Activated CD8-positive, alpha-beta T cell treated with anti-CD3 and anti-CD28 coated beads, Interleukin-2, amount 10 ng/mL, durations not matched to agents 7 days and 5 days (primary cell): ENCODE data around the gene ERBB3. TPM values are rescaled to one million over a fixed set of nuclear protein-coding genes. Genes with fewer than 3 reads are reported as not detected.

ENCODE experiments used
- ATAC-seq: fragments of 150-1000 bp; cut with Tn5 transposase; one replicate; pipeline ENCODE4 v1.10.0; 2021; ENCODE audit warnings: moderate library complexity
- CTCF ChIA-PET: fragments of 350-600 bp; sonication (Branson Sonifier 250); formaldehyde crosslinking; loops from one replicate; lab custom pipeline; 2021; ENCODE audit warnings: antibody characterized with exemption; lab: Charles Lee
- POLR2A ChIA-PET: fragments of 350-600 bp; sonication (Branson Sonifier 250); formaldehyde crosslinking; loops from one replicate; lab custom pipeline; 2021; ENCODE audit warnings: antibody characterized with exemption; lab: Charles Lee
- DNase-seq: peaks from one replicate; pipeline ENCODE4 v3.0.0-alpha.2; 2020
- H3K27ac Mint-ChIP-seq: one replicate; pipeline ENCODE4 v1.8.0; 2021; ENCODE audit warnings: mild to moderate bottlenecking, mixed read lengths
- H3K27me3 Mint-ChIP-seq: one replicate; pipeline ENCODE4 v1.8.0; 2021; ENCODE audit warnings: low read depth, mixed read lengths
- H3K36me3 Mint-ChIP-seq: one replicate; pipeline ENCODE4 v1.8.0; 2021; ENCODE audit warnings: low read depth, mixed read lengths
- H3K4me1 Mint-ChIP-seq: one replicate; pipeline ENCODE4 v1.8.0; 2021; ENCODE audit warnings: low read depth, mixed read lengths
- H3K4me3 Mint-ChIP-seq: one replicate; pipeline ENCODE4 v1.8.0; 2021; ENCODE audit warnings: mild to moderate bottlenecking, mixed read lengths
- H3K9me3 Mint-ChIP-seq: one replicate; pipeline ENCODE4 v1.8.0; 2022; ENCODE audit warnings: mixed read lengths; ENCODE audit not compliant: insufficient read depth
- total RNA-seq, 2 experiments: library from RNA; stranded (reverse); gene quantifications; one replicate each; pipeline ENCODE4 v1.2.3, GENCODE V29; 2021

Gene ERBB3
- total RNA-seq, 2 experiments from 2014 or later: 5.4 to 5.9 TPM

DNA sequence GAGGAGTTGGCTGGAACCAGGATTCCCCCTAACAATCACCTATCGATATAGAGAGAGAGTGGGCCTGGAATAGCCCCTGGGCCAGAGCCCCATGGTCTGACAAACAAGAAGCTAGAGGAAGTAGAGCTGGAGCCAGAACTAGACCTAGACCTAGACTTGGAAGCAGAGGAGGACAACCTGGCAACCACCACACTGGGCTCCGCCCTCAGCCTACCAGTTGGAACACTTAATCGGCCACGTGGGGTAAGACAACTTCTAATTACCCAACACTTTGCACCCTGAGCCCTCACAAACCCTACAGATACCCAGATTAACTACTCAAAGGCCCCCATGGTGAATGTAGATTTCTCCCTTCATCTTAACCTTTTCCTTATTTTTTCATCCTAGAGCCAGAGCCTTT, 19.8 kb downstream of the ERBB3 start:
- DNase-seq (no peak), ATAC-seq (no peak)
- Mint-ChIP-seq H3K27ac (peak overlapping the region; percentile 6), H3K9me3 (no peaks in the 10 kb centered on the region), H3K4me1 (peaks cover 37% of the 10 kb centered on the region), H3K36me3 (peaks cover 15% of the 10 kb centered on the region), H3K27me3 (peaks cover 18% of the 10 kb centered on the region), H3K4me3 (no peak overlapping the region)
- CTCF ChIA-PET: interaction anchor here (2.0 kb wide), 1 partner anchor 14 kb away, joined by 6 read pairs; no protein-coding TSS in a partner anchor
- POLR2A ChIA-PET: no interaction called here

DNA sequence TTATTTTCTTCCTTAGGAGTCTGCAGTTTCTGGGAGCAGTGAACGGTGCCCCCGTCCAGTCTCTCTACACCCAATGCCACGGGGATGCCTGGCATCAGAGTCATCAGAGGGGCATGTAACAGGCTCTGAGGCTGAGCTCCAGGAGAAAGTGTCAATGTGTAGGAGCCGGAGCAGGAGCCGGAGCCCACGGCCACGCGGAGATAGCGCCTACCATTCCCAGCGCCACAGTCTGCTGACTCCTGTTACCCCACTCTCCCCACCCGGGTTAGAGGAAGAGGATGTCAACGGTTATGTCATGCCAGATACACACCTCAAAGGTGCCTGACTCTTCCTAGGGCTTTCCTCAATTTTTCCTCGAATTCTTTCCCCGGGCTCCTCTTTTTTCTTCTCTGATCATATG, 21.1 kb downstream of the ERBB3 start:
- DNase-seq (no peak), ATAC-seq (no peak)
- Mint-ChIP-seq H3K27me3 (peaks cover 10% of the 10 kb centered on the region), H3K27ac (no peak overlapping the region), H3K4me1 (peaks cover 43% of the 10 kb centered on the region), H3K36me3 (peaks cover 25% of the 10 kb centered on the region), H3K4me3 (no peak overlapping the region), H3K9me3 (no peaks in the 10 kb centered on the region)
- ChIA-PET POLR2A (no interaction called here), CTCF (interaction anchor here (1.4 to 13.1 kb wide), 2 partner anchors 16 to 55 kb away, joined by 3 to 88 read pairs; no protein-coding TSS in a partner anchor)

DNA sequence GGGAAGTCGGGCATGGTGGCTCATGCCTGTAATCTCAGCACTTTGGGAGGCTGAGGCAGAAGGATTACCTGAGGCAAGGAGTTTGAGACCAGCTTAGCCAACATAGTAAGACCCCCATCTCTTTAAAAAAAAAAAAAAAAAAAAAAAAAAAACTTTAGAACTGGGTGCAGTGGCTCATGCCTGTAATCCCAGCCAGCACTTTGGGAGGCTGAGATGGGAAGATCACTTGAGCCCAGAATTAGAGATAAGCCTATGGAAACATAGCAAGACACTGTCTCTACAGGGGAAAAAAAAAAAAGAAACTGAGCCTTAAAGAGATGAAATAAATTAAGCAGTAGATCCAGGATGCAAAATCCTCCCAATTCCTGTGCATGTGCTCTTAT, 22.7 kb downstream of the ERBB3 start:
- peaks cover 57% of the 10 kb centered on the region for H3K4me1 Mint-ChIP-seq
- ATAC-seq (no peak), DNase-seq (no peak)
- peaks cover 38% of the 10 kb centered on the region for H3K36me3 Mint-ChIP-seq
- H3K27me3 Mint-ChIP-seq: peaks cover 1% of the 10 kb centered on the region
- no peaks in the 10 kb centered on the region for H3K9me3 Mint-ChIP-seq
- CTCF ChIA-PET: interaction anchor here (0.8 to 13.1 kb wide), 13 partner anchors 12 to 534 kb away, joined by 3 to 88 read pairs (median 7); partner anchors contain the start of genes ERBB3, ESYT1, RPL41 and SMARCC2
- peak overlapping the region; percentile 98 for H3K27ac Mint-ChIP-seq
- peak overlapping the region; percentile 100 for H3K4me3 Mint-ChIP-seq
- POLR2A ChIA-PET: interaction anchor here (1.1 to 4.5 kb wide), 10 partner anchors 14 to 1822 kb away, joined by 3 to 105 read pairs (median 16); partner anchors contain the start of genes ERBB3, ESYT1, HNRNPA1 and PYM1

DNA sequence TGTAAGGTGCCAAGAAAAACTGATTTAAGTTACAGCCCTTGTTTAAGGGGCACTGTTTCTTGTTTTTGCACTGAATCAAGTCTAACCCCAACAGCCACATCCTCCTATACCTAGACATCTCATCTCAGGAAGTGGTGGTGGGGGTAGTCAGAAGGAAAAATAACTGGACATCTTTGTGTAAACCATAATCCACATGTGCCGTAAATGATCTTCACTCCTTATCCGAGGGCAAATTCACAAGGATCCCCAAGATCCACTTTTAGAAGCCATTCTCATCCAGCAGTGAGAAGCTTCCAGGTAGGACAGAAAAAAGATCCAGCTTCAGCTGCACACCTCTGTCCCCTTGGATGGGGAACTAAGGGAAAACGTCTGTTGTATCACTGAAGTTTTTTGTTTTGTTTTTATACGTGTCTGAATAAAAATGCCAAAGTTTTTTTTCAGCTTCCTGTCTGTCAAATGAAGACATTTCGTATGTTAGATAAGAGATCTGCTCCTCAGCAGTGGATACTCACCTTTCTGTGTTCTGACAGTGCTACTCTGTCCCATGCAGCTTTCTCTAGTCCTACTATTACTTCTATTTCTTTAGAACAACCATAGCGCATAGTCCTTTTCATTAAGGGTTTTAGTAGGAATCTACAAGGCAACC, 23.2 kb downstream of the ERBB3 start:
- ChIA-PET POLR2A (interaction anchor here (0.9 to 4.5 kb wide), 19 partner anchors 8 to 1823 kb away, joined by 3 to 105 read pairs (median 4); partner anchors contain the start of genes ERBB3, ESYT1, HNRNPA1 and PYM1), CTCF (interaction anchor here (0.7 to 13.1 kb wide), 12 partner anchors 13 to 534 kb away, joined by 3 to 88 read pairs (median 10); partner anchors contain the start of genes ERBB3, ESYT1, RPL41 and SMARCC2)
- peak; percentile 10 for ATAC-seq
- peak; percentile 64 for DNase-seq
- Mint-ChIP-seq H3K36me3 (peaks cover 41% of the 10 kb centered on the region), H3K27me3 (no peaks in the 10 kb centered on the region), H3K27ac (peak overlapping the region; percentile 98), H3K4me3 (peak overlapping the region; percentile 100), H3K4me1 (peaks cover 60% of the 10 kb centered on the region), H3K9me3 (no peaks in the 10 kb centered on the region)

DNA sequence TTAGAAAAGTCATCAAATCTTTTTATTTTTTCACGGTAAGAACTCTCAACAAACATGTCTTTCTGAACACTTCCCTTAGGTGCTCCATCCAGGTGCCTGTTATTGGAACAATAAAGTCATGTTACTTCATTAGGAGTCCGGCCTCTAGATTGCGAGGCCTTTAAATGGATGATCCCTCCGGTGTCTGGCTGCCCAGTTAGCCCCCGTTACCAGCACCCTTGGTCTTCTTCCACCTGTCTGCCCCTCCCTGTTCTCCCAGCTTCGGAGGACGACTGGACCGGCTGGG, 23.8 kb downstream of the ERBB3 start:
- POLR2A ChIA-PET: interaction anchor here (0.9 to 4.5 kb wide), 23 partner anchors 8 to 1823 kb away, joined by 3 to 105 read pairs (median 5); partner anchors contain the start of genes ERBB3, ESYT1, HNRNPA1 and IL23A
- CTCF ChIA-PET: interaction anchor here (0.5 to 13.1 kb wide), 15 partner anchors 11 to 365 kb away, joined by 3 to 88 read pairs (median 8); partner anchors contain the start of genes ERBB3, ESYT1, RPL41 and SMARCC2
- DNase-seq (no peak), ATAC-seq (no peak)
- H3K27me3 Mint-ChIP-seq: no peaks in the 10 kb centered on the region
- peaks cover 47% of the 10 kb centered on the region for H3K36me3 Mint-ChIP-seq
- peaks cover 64% of the 10 kb centered on the region for H3K4me1 Mint-ChIP-seq
- peak overlapping the region; percentile 100 for H3K4me3 Mint-ChIP-seq
- H3K27ac Mint-ChIP-seq: peak overlapping the region; percentile 98
- no peaks in the 10 kb centered on the region for H3K9me3 Mint-ChIP-seq

DNA sequence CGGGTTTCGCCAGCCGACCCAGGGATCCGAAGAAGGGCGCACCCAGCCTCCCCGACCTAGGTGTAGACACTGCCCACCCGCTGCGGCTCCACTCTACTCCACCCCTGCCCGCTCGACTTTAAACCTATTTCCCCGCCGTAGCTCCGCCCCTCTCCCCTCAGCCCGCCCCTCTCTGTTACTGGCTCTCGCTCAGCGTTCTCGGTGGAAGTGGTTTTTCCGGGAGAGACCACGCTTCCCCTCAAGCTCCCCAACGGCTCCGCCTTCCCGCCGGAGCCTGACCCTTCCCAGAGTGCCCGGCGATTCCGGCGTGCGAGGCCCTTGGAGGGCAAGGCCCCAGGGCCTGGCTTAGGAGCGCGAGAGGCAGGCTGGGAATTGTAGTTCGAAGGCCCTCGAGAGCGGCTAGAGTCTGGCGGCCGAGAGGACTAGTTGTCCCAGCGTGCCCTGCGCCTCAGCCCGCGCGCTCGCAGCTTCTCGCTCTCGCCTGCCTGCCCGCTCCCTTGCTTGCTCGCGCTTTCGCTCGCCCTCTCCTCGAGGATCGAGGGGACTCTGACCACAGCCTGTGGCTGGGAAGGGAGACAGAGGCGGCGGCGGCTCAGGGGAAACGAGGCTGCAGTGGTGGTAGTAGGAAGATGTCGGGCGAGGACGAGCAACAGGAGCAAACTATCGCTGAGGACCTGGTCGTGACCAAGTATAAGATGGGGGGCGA, 24.3 kb downstream of the ERBB3 start, which contains the start of gene PA2G4:
Gene PA2G4, plus strand, starts transcription at position 451 of the 706 bp plus-strand sequence. Its CDS starts 179 bp downstream, at position 630.
- CTCF ChIA-PET: interaction anchor here (0.5 to 13.1 kb wide), 16 partner anchors 10 to 366 kb away, joined by 3 to 88 read pairs (median 8); partner anchors contain the start of genes ERBB3, ESYT1, RNF41 and RPL41
- no peaks in the 10 kb centered on the region for H3K9me3 Mint-ChIP-seq
- DNase-seq: peak; percentile 99

DNA sequence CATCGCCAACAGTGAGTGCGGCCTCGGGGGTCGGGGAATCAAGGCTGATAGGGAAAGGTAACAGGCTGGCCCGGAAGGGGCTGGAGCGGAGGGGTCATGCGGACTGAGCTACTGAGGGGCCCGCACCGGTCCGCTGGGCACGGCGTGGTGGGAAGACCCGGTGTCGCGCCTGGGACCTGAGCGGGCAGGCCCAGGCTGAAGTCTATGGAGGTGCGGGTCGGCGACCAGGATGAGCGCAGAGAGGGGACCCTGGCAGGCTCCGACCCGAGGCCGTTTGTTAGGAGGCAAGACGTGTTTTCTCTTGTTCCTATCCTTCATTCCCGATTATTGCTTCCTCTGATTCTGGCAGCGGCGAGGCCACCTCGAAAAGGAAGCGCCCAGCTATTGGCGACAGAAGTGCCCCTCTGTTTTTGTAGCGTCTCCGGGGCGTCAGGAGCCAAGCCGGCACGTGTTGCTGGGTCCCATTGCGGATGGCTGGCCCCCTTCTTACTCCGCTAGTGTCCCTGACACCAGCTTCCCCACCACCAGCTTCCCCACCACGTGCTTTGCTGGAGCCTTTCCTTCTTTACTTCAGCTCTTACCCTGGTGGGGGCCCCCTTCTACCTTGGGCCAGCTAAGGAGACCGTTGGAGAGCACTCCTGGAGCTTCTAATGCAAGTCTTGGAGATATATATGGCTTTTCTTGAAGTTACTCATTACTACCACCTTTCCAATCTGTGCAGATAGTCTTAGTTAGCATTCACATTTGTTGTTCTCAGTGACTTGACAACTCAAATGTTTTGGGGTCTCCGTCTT, 25.0 kb downstream of the ERBB3 start:
- POLR2A ChIA-PET: interaction anchor here (0.8 to 4.5 kb wide), 15 partner anchors 8 to 234 kb away, joined by 3 to 105 read pairs (median 5); partner anchors contain the start of genes ERBB3, ESYT1, IL23A and MYL6
- peak; percentile 8 for ATAC-seq
- H3K4me1 Mint-ChIP-seq: peaks cover 62% of the 10 kb centered on the region
- H3K4me3 Mint-ChIP-seq: peak overlapping the region; percentile 100
- H3K27me3 Mint-ChIP-seq: no peaks in the 10 kb centered on the region
- peak; percentile 46 for DNase-seq
- peaks cover 54% of the 10 kb centered on the region for H3K36me3 Mint-ChIP-seq
- CTCF ChIA-PET: interaction anchor here (0.6 to 13.1 kb wide), 18 partner anchors 11 to 367 kb away, joined by 3 to 88 read pairs (median 6); partner anchors contain the start of genes DNAJC14, ERBB3, ESYT1 and RNF41
- H3K9me3 Mint-ChIP-seq: no peaks in the 10 kb centered on the region
- H3K27ac Mint-ChIP-seq: peak overlapping the region; percentile 98

More for the DNA sequence above, 24.3 kb downstream of the ERBB3 start, which contains the start of gene PA2G4:
- Mint-ChIP-seq H3K27me3 (no peaks in the 10 kb centered on the region), H3K27ac (peak within 1 kb of the TSS; percentile 98), H3K4me3 (peak within 1 kb of the TSS; percentile 100), H3K4me1 (peaks cover 64% of the 10 kb centered on the region), H3K36me3 (peaks cover 52% of the 10 kb centered on the region)
- POLR2A ChIA-PET: interaction anchor here (0.6 to 4.5 kb wide), 27 partner anchors 9 to 1824 kb away, joined by 3 to 105 read pairs (median 4); partner anchors contain the start of genes ERBB3, ESYT1, HNRNPA1 and IL23A
- ATAC-seq: peak; percentile 94

DNA sequence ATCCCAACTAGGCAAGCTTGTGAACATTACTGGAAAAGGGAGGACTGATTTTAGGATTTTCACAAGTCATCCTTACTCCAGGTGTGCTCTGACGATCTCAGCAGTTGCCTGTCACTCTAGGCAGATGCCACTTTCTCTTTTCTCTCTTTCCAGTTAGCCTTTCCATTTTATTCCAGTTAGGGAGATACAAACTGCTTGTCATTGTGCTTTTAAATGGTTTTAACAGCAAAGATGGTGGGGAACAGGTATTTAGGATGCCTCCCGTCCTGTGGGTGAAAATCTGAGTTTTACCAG, 25.6 kb downstream of the ERBB3 start:
- H3K27me3 Mint-ChIP-seq: no peaks in the 10 kb centered on the region
- DNase-seq: no peak
- ATAC-seq: no peak
- peak overlapping the region; percentile 100 for H3K4me3 Mint-ChIP-seq
- POLR2A ChIA-PET: interaction anchor here (0.8 to 4.5 kb wide), 5 partner anchors 8 to 174 kb away, joined by 3 to 105 read pairs (median 6); partner anchors contain the start of genes ESYT1, RPL41, SMARCC2 and ZC3H10
- peaks cover 58% of the 10 kb centered on the region for H3K36me3 Mint-ChIP-seq
- H3K4me1 Mint-ChIP-seq: peaks cover 60% of the 10 kb centered on the region
- peak overlapping the region; percentile 98 for H3K27ac Mint-ChIP-seq
- CTCF ChIA-PET: interaction anchor here (0.6 to 13.1 kb wide), 10 partner anchors 10 to 276 kb away, joined by 3 to 88 read pairs (median 4); partner anchors contain the start of genes DNAJC14, ERBB3, RPL41 and ZC3H10
- H3K9me3 Mint-ChIP-seq: no peaks in the 10 kb centered on the region

DNA sequence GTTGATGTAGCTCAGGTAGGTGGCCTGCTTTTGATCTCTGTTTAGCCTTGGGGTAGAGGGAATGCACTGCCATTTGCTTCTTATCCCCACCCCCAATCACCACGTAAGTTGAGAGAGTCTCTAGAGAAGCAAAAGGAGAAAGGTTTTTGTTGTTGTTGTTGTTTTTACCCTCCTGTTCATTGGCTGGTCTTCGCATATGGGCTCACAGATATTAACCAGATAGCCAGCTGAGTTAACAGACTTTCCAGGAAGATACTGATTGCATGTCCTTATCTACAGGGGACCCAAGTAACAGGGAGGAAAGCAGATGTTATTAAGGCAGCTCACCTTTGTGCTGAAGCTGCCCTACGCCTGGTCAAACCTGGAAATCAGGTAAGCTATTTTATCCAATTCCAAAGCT, 27.3 kb downstream of the ERBB3 start:
- H3K4me1 Mint-ChIP-seq: peaks cover 46% of the 10 kb centered on the region
- CTCF ChIA-PET: interaction anchor here (1.1 to 13.1 kb wide), 8 partner anchors 8 to 110 kb away, joined by 3 to 88 read pairs (median 5); partner anchors contain the start of genes SUOX and ZC3H10
- peak overlapping the region; percentile 64 for H3K27ac Mint-ChIP-seq
- POLR2A ChIA-PET: interaction anchor here (1.2 kb wide), 1 partner anchor 11 kb away, joined by 5 read pairs; the partner anchor contains the start of gene ZC3H10
- H3K4me3 Mint-ChIP-seq: no peak overlapping the region
- H3K9me3 Mint-ChIP-seq: no peaks in the 10 kb centered on the region
- ATAC-seq (no peak), DNase-seq (no peak)
- H3K27me3 Mint-ChIP-seq: no peaks in the 10 kb centered on the region
- H3K36me3 Mint-ChIP-seq: peaks cover 71% of the 10 kb centered on the region

DNA sequence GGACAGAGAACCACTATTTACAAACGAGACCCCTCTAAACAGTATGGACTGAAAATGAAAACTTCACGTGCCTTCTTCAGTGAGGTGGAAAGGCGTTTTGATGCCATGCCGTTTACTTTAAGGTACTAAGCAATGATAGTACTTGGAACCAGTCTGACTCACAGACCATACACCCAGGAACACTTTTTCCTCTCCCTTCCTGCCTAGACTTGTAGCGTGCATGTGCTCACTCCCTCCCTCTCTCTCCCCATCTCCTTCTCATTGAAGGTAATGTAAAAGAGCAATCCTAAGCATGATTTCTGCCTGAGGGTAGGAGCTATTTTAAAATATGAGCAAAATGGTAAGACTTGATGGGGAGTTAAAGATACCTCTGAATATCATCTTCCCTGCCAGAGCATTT, 30.6 kb downstream of the ERBB3 start:
- no peak overlapping the region for H3K27ac Mint-ChIP-seq
- ATAC-seq (no peak), DNase-seq (no peak)
- no peaks in the 10 kb centered on the region for H3K9me3 Mint-ChIP-seq
- no peak overlapping the region for H3K4me3 Mint-ChIP-seq
- POLR2A ChIA-PET: interaction anchor here (0.5 kb wide), 1 partner anchor 143 kb away, joined by 3 read pairs; no protein-coding TSS in a partner anchor
- no peaks in the 10 kb centered on the region for H3K27me3 Mint-ChIP-seq
- peaks cover 84% of the 10 kb centered on the region for H3K36me3 Mint-ChIP-seq
- H3K4me1 Mint-ChIP-seq: peaks cover 33% of the 10 kb centered on the region
- CTCF ChIA-PET: interaction anchor here (13.1 kb wide), 1 partner anchor 65 kb away, joined by 88 read pairs; no protein-coding TSS in a partner anchor
